ENCODE measurements around the gene RHNO1. TPM values are rescaled to one million over a fixed set of nuclear protein-coding genes. Genes with fewer than 3 reads are reported as not detected.

Gene RHNO1
- total and polyA plus RNA-seq, 2 of the 8 experiments (the other 6 are each of a cell fraction or from before 2014, with no cell fraction given): 55.8 to 56.9 TPM

DNA sequence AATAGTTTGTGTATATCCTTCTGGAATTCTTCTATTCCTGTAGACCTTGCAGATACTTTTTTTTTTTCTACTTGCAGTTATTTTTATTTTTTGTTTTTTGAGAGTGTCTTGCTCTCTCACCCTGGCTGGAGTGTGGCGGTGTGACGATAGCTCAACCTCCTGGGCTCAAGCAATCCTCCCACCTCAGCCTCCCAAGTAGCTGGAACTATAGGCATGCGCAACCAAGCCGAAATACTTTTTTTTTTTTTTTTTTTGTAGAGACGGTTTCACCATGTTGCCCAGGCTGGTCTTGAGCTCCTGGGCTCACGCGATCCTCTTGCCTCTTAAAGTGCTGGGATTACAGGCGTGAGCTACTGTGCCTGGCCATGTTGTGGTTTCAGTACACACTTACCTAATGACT lies 23.6 kb downstream of the RHNO1 start:
- POLR2A ChIA-PET (ENCODE audit: partially characterized antibody): interaction anchor here (1.2 to 2.7 kb wide), 5 partner anchors 9 to 62 kb away, joined by 3 to 8 read pairs (median 5); partner anchors contain the start of gene TULP3
- WGBS, 2 experiments (ENCODE audit: extremely low coverage in 1 of 2, insufficient coverage in 1 of 2, insufficient read length in 1 of 2, insufficient replicate concordance in 2 of 2, low coverage in 1 of 2, low lambda C conversion rate in 2 of 2, missing lambda C conversion rate in 1 of 2): 82% methylated on average over 8 of the region's 8 CpGs; no CpG with 5 or more reads in 1 of the 2 experiments
- CTCF ChIA-PET (ENCODE audit: partially characterized antibody): interaction anchor here (0.9 to 2.5 kb wide), 4 partner anchors 10 to 85 kb away, joined by 3 to 8 read pairs (median 3); no protein-coding TSS in a partner anchor
- no peak for TF ChIP-seq TCF12 (IDR thresholded peaks at IDR 0.05; ENCODE audit: low read depth, low read length)
- TF ChIP-seq ZNF274 (IDR thresholded peaks at IDR 0.05; ENCODE audit: borderline replicate concordance, extremely low read depth, low read length): no peak
- TF ChIP-seq TBP (IDR thresholded peaks at IDR 0.05; ENCODE audit: low read depth, low read length): no peak
- no peak for TF ChIP-seq KDM4A (IDR thresholded peaks at IDR 0.05; ENCODE audit: low read depth, low read length, severe bottlenecking)
- TF ChIP-seq BACH1 (IDR thresholded peaks at IDR 0.05; ENCODE audit: low read length): no peak
- TF ChIP-seq POLR2A (IDR thresholded peaks at IDR 0.05; ENCODE audit: control extremely low read depth in 1 of 2, low read depth in 2 of 2, low read length in 2 of 2): no peak
- TF ChIP-seq TEAD4 (IDR thresholded peaks at IDR 0.05; ENCODE audit: low read depth, low read length): no peak
- TF ChIP-seq SIX5 (IDR thresholded peaks at IDR 0.05; ENCODE audit: low read depth, low read length): no peak
- TF ChIP-seq JUND (IDR thresholded peaks at IDR 0.05; ENCODE audit: low read length): no peak
- TF ChIP-seq KDM1A (IDR thresholded peaks at IDR 0.05; ENCODE audit: borderline replicate concordance, low read length): no peak
- no peak for TF ChIP-seq ATF2 (IDR thresholded peaks at IDR 0.05; ENCODE audit: low read length)
- no peak for TF ChIP-seq EGR1 (IDR thresholded peaks at IDR 0.05; ENCODE audit: borderline replicate concordance, low read depth, low read length)
- no peak for TF ChIP-seq ASH2L (IDR thresholded peaks at IDR 0.05; ENCODE audit: low read length)

More for the DNA sequence above, 23.6 kb downstream of the RHNO1 start:
- FAIRE-seq (no peak), DNase-seq (ENCODE audit: low read depth in 1 of 2, low spot score in 2 of 2) (no peak)
- Histone ChIP-seq H2BK5ac (ENCODE audit: low read depth, low read length) (no peak overlapping the region), H3K23me2 (ENCODE audit: low read depth, low read length) (no peaks in the 10 kb centered on the region), H3K36me3 (ENCODE audit: control insufficient read depth in 2 of 4, insufficient read depth in 4 of 4, low read length in 3 of 4) (no peaks in the 10 kb centered on the region), H2BK120ac (replicated peaks; ENCODE audit: low read depth, low read length) (no peak overlapping the region), H2AK5ac (ENCODE audit: low read depth, low read length) (no peak overlapping the region), H4K91ac (replicated peaks; ENCODE audit: insufficient read length, low read length) (no peak overlapping the region), H3K4me1 (replicated peaks in 1 of 4; ENCODE audit: control insufficient read depth in 3 of 4, insufficient read depth in 4 of 4, low read length in 3 of 4) (no peaks in the 10 kb centered on the region), H3K27me3 (replicated peaks in 1 of 4; ENCODE audit: control insufficient read depth in 3 of 4, extremely low read depth in 1 of 4, insufficient read depth in 3 of 4, low read length in 3 of 4) (no peaks in the 10 kb centered on the region), H3K4me2 (ENCODE audit: insufficient read depth in 1 of 2, low read depth in 2 of 2, low read length in 2 of 2) (no peak overlapping the region), H3K9ac (replicated peaks in 1 of 4; ENCODE audit: extremely low read depth in 1 of 4, low read depth in 3 of 4, low read length in 3 of 4) (no peak overlapping the region), H2BK20ac (ENCODE audit: low read length) (no peak overlapping the region), H3K9me3 (ENCODE audit: insufficient read depth in 2 of 2, low read depth in 1 of 2, low read length in 1 of 2) (no peaks in the 10 kb centered on the region), H3K56ac (replicated peaks; ENCODE audit: insufficient read length, low read depth, low read length) (no peak overlapping the region), H3K79me1 (ENCODE audit: low read depth, low read length) (no peaks in the 10 kb centered on the region), H3K4me3 (ENCODE audit: extremely low read depth in 1 of 4, insufficient read depth in 2 of 4, low read depth in 3 of 4, low read length in 4 of 4) (no peak overlapping the region), H4K5ac (ENCODE audit: insufficient read length, low read depth, low read length) (no peak overlapping the region), H3K18ac (ENCODE audit: extremely low read depth, low read length) (no peak overlapping the region), H3K4ac (replicated peaks; ENCODE audit: insufficient read length, low read depth, low read length) (no peak overlapping the region), H3K14ac (ENCODE audit: insufficient read length) (no peak overlapping the region), H2AFZ (ENCODE audit: low read length) (no peak overlapping the region), H3K79me2 (ENCODE audit: control insufficient read depth in 1 of 2, insufficient read depth in 2 of 2, low read length in 2 of 2) (peaks cover 3 to 15% of the 10 kb centered on the region in 2 experiments; a peak in 3 of 4 replicates), H3K27ac (ENCODE audit: low read depth, low read length) (no peak overlapping the region), H3K23ac (ENCODE audit: insufficient read length) (no peak overlapping the region), H4K8ac (ENCODE audit: extremely low read depth, insufficient read depth, low read length) (no peak overlapping the region), H2BK12ac (ENCODE audit: low read depth, low read length) (no peak overlapping the region), H2BK15ac (ENCODE audit: low read length) (no peak overlapping the region), H4K20me1 (replicated peaks in 1 of 2; ENCODE audit: control insufficient read depth in 1 of 2, insufficient read depth in 2 of 2, low read length in 2 of 2) (no peaks in the 10 kb centered on the region)
